K562 (cell line): Measurements from ENCODE around the gene TEPSIN. TPM values are rescaled to one million over a fixed set of nuclear protein-coding genes. Genes with fewer than 3 reads are reported as not detected.

ENCODE experiments used
- CXXC5 ChIP-seq: fragments of 250-450 bp; sonication (Bioruptor Pico); IDR thresholded peaks from 2 replicates; pipeline ENCODE4 v1.8.0; 2022; ENCODE audit warnings: inconsistent platforms, mild to moderate bottlenecking, moderate library complexity
- DACH1 ChIP-seq: fragments of 450-650 bp; IDR thresholded peaks from 2 replicates; pipeline ENCODE4 v1.6.1; 2018; ENCODE audit not compliant: partially characterized antibody
- FIP1L1 ChIP-seq: fragments of 200-400 bp; formaldehyde crosslinking; IDR thresholded peaks from 2 replicates; pipeline ENCODE4 v1.6.1; 2018; ENCODE audit warnings: mild to moderate bottlenecking, low read depth, low read length; ENCODE audit not compliant: poor library complexity, severe bottlenecking
- FOXK1 ChIP-seq: sonication (generic); formaldehyde crosslinking; IDR thresholded peaks from 2 replicates; pipeline ENCODE4 v1.8.0; 2022; ENCODE audit warnings: missing genetic modification reagents, mild to moderate bottlenecking, borderline replicate concordance
- KHSRP ChIP-seq: fragments of 450-650 bp; IDR thresholded peaks from 2 replicates; pipeline ENCODE4 v1.6.1; 2017
- RBM15 ChIP-seq: fragments of 200-400 bp; formaldehyde crosslinking; IDR thresholded peaks from 2 replicates; pipeline ENCODE4 v1.6.1; 2018; ENCODE audit warnings: mild to moderate bottlenecking, low read length, moderate library complexity; ENCODE audit not compliant: insufficient read depth
- SMAD2 ChIP-seq: fragments of 150-350 bp; IDR thresholded peaks from 2 replicates; pipeline ENCODE4 v1.6.1; 2014; ENCODE audit warnings: low read depth, mild to moderate bottlenecking, low read length
- THRAP3 ChIP-seq: fragments of 450-650 bp; IDR thresholded peaks from 2 replicates; pipeline ENCODE4 v1.6.1; 2016; ENCODE audit warnings: mild to moderate bottlenecking, inconsistent platforms, borderline replicate concordance
- TRIM24 ChIP-seq, 2 experiments: fragments of 450-650 bp; IDR thresholded peaks; 2 replicates each; pipeline ENCODE4 v1.6.1; 2016
- YBX1 ChIP-seq: fragments of 450-650 bp; IDR thresholded peaks from 2 replicates; pipeline ENCODE4 v1.7.1; 2016; ENCODE audit warnings: mild to moderate bottlenecking
- ZKSCAN8 ChIP-seq: fragments of 200-800 bp; sonication (Bioruptor generic); IDR thresholded peaks from 2 replicates; pipeline ENCODE4 v1.6.1; 2016; ENCODE audit warnings: missing genetic modification characterization, missing compliant biosample characterization
- ZNF174 ChIP-seq: fragments of 250-450 bp; sonication (Bioruptor Pico); IDR thresholded peaks from 2 replicates; pipeline ENCODE4 v1.4.0; 2020; ENCODE audit warnings: mild to moderate bottlenecking
- ZNF766 ChIP-seq: fragments of 200-800 bp; sonication (Bioruptor generic); conservative IDR thresholded peaks from 2 replicates; pipeline ENCODE4 v1.6.1; 2016; ENCODE audit warnings: missing genetic modification characterization, missing compliant biosample characterization
- ZNF77 ChIP-seq: fragments of 250-450 bp; sonication (Bioruptor Pico); IDR thresholded peaks from 2 replicates; pipeline ENCODE4 v1.5.0; 2020
- polyA plus RNA-seq, 8 experiments: library from polyadenylated mRNA; depleted of rRNA in 4 of 8; stranded (reverse) in 5 of 8; unstranded in 3 of 8; fragments of >200 nt; fragmentation: Nextera tagmentation in 2 of 8; fragmentation: Illumina TruSeq in 1 of 8; extraction: Ambion mirVana in 2 of 8; extraction: Trizol in 1 of 8; gene quantifications; 2 replicates each; pipeline versions ENCODE4 v1.2.1 to v1.2.3, GENCODE V29; 2011 to 2014; ENCODE audit warnings: inconsistent platforms in 1 of 8, missing spikeins in 1 of 8
- total RNA-seq, 7 experiments: library from RNA; depleted of rRNA in 6 of 7; stranded (reverse); fragments of >200 nt in 6 of 7; fragmentation: Illumina TruSeq in 2 of 7; extraction: Trizol in 2 of 7; gene quantifications; 2 replicates each; pipeline versions ENCODE4 v1.2.1 to v1.2.3, GENCODE V29; 2011 to 2021; ENCODE audit warnings: low replicate concordance in 1 of 7
- TF ChIP-seq, protein P1 (sequence below): sonication (generic); IDR thresholded peaks from 2 replicates; pipeline ENCODE4 v1.6.1; 2016
- TF ChIP-seq, protein P2 (sequence below): fragments of 450-650 bp; formaldehyde crosslinking; IDR thresholded peaks from 2 replicates; pipeline ENCODE4 v1.4.0; 2020; ENCODE audit warnings: mild to moderate bottlenecking, moderate library complexity
- TF ChIP-seq, protein P3 (sequence below): fragments of 450-650 bp; IDR thresholded peaks from 2 replicates; pipeline ENCODE4 v1.6.1; 2016; ENCODE audit warnings: missing biosample characterization, missing genetic modification characterization
- TF ChIP-seq, protein P4 (sequence below): fragments of 200-400 bp; formaldehyde crosslinking; IDR thresholded peaks from 2 replicates; pipeline ENCODE4 v1.6.1; 2017; ENCODE audit warnings: mild to moderate bottlenecking, low read depth, low read length, moderate library complexity
- TF ChIP-seq, protein P5 (sequence below): IDR thresholded peaks from 2 replicates; pipeline ENCODE4 v1.6.1; 2016; ENCODE audit warnings: missing genetic modification characterization, missing compliant biosample characterization
- TF ChIP-seq, protein P6 (sequence below): sonication (generic); formaldehyde crosslinking; IDR thresholded peaks from 2 replicates; pipeline ENCODE4 v1.8.1; 2022; ENCODE audit warnings: missing genetic modification reagents

The TEPSIN gene
- total and polyA plus RNA-seq, 9 of the 15 experiments (the other 6 are each of a cell fraction or from before 2014, with no cell fraction given), result 0.80 to 29.8 (median 5.3) TPM

DNA sequence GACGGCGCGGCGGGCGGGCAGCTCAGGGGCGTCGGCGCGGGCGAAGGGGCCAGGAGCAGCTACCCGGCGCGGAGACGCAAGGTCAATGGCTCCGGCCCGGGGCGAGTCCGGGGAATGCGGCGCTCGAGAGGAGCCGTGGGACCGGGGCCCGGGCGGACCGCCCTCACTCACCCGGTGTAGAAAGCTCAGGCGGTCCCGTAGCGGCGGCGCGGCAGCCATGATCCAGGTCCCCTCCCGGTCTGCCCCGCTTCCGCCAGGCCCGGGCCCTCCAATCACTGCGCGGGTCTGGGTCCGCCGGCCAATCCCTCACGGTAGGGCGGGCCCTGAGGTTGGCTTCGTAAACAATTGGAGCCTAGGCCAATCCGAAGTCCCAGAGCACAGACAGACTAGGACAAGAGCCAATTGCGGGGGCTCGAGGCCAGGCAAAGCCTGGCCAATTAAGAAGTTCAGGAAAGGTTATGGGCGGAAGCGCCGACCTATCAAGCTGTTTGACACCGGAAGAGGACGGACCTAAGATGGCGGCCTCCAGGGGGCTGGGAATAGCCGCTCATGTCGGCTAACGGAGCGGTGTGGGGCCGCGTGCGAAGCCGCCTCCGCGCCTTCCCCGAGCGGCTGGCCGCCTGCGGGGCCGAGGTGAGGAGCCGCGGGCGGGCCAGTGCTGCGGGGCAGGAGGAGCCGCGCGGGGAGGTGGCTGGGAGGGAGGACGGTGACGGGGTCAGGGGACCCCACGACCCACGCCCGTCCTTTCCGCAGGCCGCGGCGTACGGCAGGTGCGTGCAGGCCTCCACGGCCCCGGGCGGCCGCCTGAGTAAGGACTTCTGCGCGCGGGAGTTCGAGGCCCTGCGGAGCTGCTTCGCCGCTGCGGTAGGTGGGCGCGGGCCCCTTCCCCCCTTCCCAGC, at the start of gene TEPSIN, which contains the start of gene NDUFAF8 (continued):
- TF ChIP-seq THRAP3, result no peak
- TF ChIP-seq CXXC5 (CRISPR knock-in tag), result no peak; the same call in none of the 2 replicates
- TF ChIP-seq, protein P1, sequence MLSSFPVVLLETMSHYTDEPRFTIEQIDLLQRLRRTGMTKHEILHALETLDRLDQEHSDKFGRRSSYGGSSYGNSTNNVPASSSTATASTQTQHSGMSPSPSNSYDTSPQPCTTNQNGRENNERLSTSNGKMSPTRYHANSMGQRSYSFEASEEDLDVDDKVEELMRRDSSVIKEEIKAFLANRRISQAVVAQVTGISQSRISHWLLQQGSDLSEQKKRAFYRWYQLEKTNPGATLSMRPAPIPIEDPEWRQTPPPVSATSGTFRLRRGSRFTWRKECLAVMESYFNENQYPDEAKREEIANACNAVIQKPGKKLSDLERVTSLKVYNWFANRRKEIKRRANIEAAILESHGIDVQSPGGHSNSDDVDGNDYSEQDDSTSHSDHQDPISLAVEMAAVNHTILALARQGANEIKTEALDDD, result no peak
- no peak for TF ChIP-seq ZKSCAN8 (CRISPR knock-in tag)
- no peak for TF ChIP-seq ZNF174
- no peak for TF ChIP-seq YBX1
- no peak for TF ChIP-seq FIP1L1
- TF ChIP-seq ZNF766 (CRISPR knock-in tag), result no peak; the same call in 1 of the 2 replicates
- TF ChIP-seq, protein P2, sequence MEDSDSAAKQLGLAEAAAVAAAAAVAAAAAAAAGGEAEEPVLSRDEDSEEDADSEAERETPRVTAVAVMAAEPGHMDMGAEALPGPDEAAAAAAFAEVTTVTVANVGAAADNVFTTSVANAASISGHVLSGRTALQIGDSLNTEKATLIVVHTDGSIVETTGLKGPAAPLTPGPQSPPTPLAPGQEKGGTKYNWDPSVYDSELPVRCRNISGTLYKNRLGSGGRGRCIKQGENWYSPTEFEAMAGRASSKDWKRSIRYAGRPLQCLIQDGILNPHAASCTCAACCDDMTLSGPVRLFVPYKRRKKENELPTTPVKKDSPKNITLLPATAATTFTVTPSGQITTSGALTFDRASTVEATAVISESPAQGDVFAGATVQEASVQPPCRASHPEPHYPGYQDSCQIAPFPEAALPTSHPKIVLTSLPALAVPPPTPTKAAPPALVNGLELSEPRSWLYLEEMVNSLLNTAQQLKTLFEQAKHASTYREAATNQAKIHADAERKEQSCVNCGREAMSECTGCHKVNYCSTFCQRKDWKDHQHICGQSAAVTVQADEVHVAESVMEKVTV (CRISPR knock-in tag), result no peak
- no peak for TF ChIP-seq RBM15
- TF ChIP-seq, protein P3, sequence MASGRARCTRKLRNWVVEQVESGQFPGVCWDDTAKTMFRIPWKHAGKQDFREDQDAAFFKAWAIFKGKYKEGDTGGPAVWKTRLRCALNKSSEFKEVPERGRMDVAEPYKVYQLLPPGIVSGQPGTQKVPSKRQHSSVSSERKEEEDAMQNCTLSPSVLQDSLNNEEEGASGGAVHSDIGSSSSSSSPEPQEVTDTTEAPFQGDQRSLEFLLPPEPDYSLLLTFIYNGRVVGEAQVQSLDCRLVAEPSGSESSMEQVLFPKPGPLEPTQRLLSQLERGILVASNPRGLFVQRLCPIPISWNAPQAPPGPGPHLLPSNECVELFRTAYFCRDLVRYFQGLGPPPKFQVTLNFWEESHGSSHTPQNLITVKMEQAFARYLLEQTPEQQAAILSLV (tag), result no peak
- TF ChIP-seq TRIM24 (IDR thresholded peaks at IDR 0.05), result no peak
- TF ChIP-seq, protein P4, sequence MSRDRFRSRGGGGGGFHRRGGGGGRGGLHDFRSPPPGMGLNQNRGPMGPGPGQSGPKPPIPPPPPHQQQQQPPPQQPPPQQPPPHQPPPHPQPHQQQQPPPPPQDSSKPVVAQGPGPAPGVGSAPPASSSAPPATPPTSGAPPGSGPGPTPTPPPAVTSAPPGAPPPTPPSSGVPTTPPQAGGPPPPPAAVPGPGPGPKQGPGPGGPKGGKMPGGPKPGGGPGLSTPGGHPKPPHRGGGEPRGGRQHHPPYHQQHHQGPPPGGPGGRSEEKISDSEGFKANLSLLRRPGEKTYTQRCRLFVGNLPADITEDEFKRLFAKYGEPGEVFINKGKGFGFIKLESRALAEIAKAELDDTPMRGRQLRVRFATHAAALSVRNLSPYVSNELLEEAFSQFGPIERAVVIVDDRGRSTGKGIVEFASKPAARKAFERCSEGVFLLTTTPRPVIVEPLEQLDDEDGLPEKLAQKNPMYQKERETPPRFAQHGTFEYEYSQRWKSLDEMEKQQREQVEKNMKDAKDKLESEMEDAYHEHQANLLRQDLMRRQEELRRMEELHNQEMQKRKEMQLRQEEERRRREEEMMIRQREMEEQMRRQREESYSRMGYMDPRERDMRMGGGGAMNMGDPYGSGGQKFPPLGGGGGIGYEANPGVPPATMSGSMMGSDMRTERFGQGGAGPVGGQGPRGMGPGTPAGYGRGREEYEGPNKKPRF, result no peak
- TF ChIP-seq, protein P5, sequence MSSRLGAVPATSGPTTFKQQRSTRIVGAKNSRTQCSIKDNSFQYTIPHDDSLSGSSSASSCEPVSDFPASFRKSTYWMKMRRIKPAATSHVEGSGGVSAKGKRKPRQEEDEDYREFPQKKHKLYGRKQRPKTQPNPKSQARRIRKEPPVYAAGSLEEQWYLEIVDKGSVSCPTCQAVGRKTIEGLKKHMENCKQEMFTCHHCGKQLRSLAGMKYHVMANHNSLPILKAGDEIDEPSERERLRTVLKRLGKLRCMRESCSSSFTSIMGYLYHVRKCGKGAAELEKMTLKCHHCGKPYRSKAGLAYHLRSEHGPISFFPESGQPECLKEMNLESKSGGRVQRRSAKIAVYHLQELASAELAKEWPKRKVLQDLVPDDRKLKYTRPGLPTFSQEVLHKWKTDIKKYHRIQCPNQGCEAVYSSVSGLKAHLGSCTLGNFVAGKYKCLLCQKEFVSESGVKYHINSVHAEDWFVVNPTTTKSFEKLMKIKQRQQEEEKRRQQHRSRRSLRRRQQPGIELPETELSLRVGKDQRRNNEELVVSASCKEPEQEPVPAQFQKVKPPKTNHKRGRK (tag), result no peak
- TF ChIP-seq SMAD2, result no peak
- no peak for TF ChIP-seq ZNF77 (CRISPR knock-in tag)
- TF ChIP-seq, protein P6, sequence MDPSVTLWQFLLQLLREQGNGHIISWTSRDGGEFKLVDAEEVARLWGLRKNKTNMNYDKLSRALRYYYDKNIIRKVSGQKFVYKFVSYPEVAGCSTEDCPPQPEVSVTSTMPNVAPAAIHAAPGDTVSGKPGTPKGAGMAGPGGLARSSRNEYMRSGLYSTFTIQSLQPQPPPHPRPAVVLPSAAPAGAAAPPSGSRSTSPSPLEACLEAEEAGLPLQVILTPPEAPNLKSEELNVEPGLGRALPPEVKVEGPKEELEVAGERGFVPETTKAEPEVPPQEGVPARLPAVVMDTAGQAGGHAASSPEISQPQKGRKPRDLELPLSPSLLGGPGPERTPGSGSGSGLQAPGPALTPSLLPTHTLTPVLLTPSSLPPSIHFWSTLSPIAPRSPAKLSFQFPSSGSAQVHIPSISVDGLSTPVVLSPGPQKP (CRISPR knock-in tag), result no peak
- no peak for TF ChIP-seq KHSRP
- no peak for TF ChIP-seq FOXK1
- TF ChIP-seq DACH1, result no peak
